Suprapubic skin (tissue), 4 donors: ENCODE data around the gene PLXDC2. TPM values are rescaled to one million over a fixed set of nuclear protein-coding genes. Genes with fewer than 3 reads are reported as not detected.

Source experiments
- DNase-seq, 2 donors: peaks; one replicate each; pipeline ENCODE4 v3.0.0-alpha.2; 2019; ENCODE audit warnings: low spot score in 2 of 2
- H3K27ac ChIP-seq: fragments of 200-600 bp; sonication (generic); one replicate; pipeline ENCODE4 v1.5.1; 2019
- H3K27me3 ChIP-seq: fragments of 200-600 bp; sonication (generic); one replicate; pipeline ENCODE4 v1.5.1; 2019
- H3K36me3 ChIP-seq: fragments of 200-600 bp; sonication (generic); one replicate; pipeline ENCODE4 v1.5.1; 2019
- H3K4me1 ChIP-seq: fragments of 200-600 bp; sonication (generic); one replicate; pipeline ENCODE4 v1.5.1; 2019
- H3K4me3 ChIP-seq: fragments of 200-600 bp; sonication (generic); one replicate; pipeline ENCODE4 v1.5.1; 2019; ENCODE audit warnings: mild to moderate bottlenecking
- H3K9me3 ChIP-seq: fragments of 200-600 bp; sonication (generic); one replicate; pipeline ENCODE4 v1.5.1; 2019
- EP300 ChIP-seq: sonication (generic); formaldehyde crosslinking; IDR thresholded peaks from one replicate; pipeline ENCODE4 v1.6.1; 2017; ENCODE audit warnings: antibody characterized with exemption
- POLR2A ChIP-seq, 2 donors: fragments of 450-650 bp; IDR thresholded peaks; one replicate each; pipeline ENCODE4 v1.6.1; 2017; ENCODE audit warnings: antibody characterized with exemption in 2 of 2, mild to moderate bottlenecking in 2 of 2, moderate library complexity in 2 of 2
- POLR2AphosphoS5 ChIP-seq, 3 donors: sonication (generic); formaldehyde crosslinking; IDR thresholded peaks; one replicate each; pipeline ENCODE4 v1.6.1; 2017; ENCODE audit warnings: antibody characterized with exemption in 3 of 3
- whole genome bisulfite sequencing: methylation state at CpG from one replicate; pipeline ENCODE4 v1.1.5; 2018; 5-methylcytosine and 5-hydroxymethylcytosine counted together
- total RNA-seq, 4 donors: library from RNA; depleted of rRNA; stranded (reverse); fragments of >200 nt; gene quantifications; one replicate each; pipeline ENCODE4 v1.1.0, GENCODE V29; 2016
- TF ChIP-seq, protein P1 (sequence below), 2 donors: fragments of 200-600 bp in 1 of 2; fragments of 450-650 bp in 1 of 2; sonication (generic) in 1 of 2; IDR thresholded peaks; one replicate each; pipeline ENCODE4 v1.5.1; 2016 to 2019; ENCODE audit warnings: antibody characterized with exemption in 2 of 2, mild to moderate bottlenecking in 1 of 2, moderate library complexity in 1 of 2

PLXDC2 gene
- total RNA-seq, 4 donors from 2014 or later = 93.0 to 97.0 (median 95.0) TPM

DNA sequence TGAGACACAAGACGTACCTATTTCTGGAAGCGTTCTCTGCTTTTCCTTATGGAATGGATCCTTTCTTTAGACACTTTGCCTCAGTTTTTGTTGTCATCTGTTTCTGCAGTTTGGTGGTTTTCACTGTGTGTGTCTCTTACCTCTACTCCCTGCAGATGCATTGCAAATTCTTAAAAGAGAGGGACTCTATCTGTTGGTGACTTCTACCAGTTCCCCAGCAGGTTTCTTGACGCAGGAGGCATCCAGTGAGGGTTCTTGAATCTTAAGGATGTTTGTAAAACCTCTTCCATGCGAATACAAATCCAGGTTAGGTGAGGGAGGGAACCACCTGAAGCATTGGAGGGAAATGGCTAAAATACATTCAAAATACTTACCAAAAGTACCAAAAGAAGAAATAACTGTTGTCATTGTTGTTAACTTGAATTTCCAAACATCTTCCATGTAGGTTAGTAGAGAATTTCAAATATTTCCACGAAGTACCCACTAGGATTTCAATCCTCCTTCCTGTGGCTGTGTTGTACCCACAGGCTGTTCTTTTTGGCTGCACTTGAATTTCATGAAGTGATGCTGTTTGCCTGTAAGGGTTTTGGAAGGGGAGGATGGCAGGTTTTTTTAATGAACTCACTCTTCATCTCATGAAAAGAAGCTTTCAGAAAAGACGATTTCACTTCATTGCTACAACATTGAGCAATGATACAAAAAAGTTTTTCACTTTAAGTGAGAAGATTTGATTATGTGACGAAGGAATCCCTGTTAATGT lies 32.2 kb downstream of the PLXDC2 start:
- Histone ChIP-seq H3K9me3 (no peaks in the 10 kb centered on the region), H3K27me3 (no peaks in the 10 kb centered on the region), H3K4me1 (peaks cover 28% of the 10 kb centered on the region), H3K4me3 (no peak overlapping the region), H3K36me3 (no peaks in the 10 kb centered on the region), H3K27ac (no peak overlapping the region)
- TF ChIP-seq POLR2AphosphoS5 (IDR thresholded peaks at IDR 0.05) = no peak
- no peak for TF ChIP-seq EP300
- TF ChIP-seq, protein P1, sequence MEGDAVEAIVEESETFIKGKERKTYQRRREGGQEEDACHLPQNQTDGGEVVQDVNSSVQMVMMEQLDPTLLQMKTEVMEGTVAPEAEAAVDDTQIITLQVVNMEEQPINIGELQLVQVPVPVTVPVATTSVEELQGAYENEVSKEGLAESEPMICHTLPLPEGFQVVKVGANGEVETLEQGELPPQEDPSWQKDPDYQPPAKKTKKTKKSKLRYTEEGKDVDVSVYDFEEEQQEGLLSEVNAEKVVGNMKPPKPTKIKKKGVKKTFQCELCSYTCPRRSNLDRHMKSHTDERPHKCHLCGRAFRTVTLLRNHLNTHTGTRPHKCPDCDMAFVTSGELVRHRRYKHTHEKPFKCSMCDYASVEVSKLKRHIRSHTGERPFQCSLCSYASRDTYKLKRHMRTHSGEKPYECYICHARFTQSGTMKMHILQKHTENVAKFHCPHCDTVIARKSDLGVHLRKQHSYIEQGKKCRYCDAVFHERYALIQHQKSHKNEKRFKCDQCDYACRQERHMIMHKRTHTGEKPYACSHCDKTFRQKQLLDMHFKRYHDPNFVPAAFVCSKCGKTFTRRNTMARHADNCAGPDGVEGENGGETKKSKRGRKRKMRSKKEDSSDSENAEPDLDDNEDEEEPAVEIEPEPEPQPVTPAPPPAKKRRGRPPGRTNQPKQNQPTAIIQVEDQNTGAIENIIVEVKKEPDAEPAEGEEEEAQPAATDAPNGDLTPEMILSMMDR (IDR thresholded peaks at IDR 0.05) = no peak
- TF ChIP-seq POLR2A (IDR thresholded peaks at IDR 0.05) = no peak
- DNase-seq = no peak
- WGBS = 59% methylated on average over 7 of the region's 7 CpGs

DNA sequence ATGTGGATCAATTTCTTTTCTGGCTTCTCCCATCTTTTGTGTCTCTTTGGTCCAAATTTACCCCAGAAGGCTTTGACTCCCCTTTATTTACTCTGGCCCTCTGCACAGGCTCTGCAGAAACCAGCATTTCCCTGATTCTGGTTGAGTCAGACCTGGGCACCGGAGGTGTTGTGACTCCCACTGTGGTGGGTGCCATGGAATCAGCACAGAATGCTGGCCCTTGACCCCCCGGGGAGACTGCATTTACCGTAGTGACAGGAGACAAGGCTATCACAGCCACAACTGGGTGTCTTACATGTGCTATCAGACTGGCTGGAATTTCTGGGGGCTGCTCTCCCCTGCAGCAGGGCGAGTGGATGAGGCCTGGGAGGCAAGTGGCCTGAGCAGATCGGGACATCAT lies 37.6 kb downstream of the PLXDC2 start:
- 88% methylated on average over 5 of the region's 5 CpGs for WGBS
- Histone ChIP-seq H3K27me3 (no peaks in the 10 kb centered on the region), H3K4me3 (no peak overlapping the region), H3K9me3 (no peaks in the 10 kb centered on the region), H3K36me3 (no peaks in the 10 kb centered on the region), H3K4me1 (peaks cover 3% of the 10 kb centered on the region), H3K27ac (no peak overlapping the region)
- no peak for TF ChIP-seq POLR2AphosphoS5 (IDR thresholded peaks at IDR 0.05)
- TF ChIP-seq POLR2A (IDR thresholded peaks at IDR 0.05) = no peak
- TF ChIP-seq, protein P1 (IDR thresholded peaks at IDR 0.05) = no peak
- TF ChIP-seq EP300 = no peak
- DNase-seq = no peak

- no peak for DNase-seq
- Histone ChIP-seq H3K36me3 (no peaks in the 10 kb centered on the region), H3K27me3 (no peaks in the 10 kb centered on the region), H3K9me3 (no peaks in the 10 kb centered on the region), H3K27ac (no peak overlapping the region), H3K4me3 (no peak overlapping the region), H3K4me1 (no peaks in the 10 kb centered on the region)
- WGBS = 67% methylated on average over 3 of the region's 3 CpGs
- TF ChIP-seq POLR2A (IDR thresholded peaks at IDR 0.05) = no peak
- TF ChIP-seq POLR2AphosphoS5 (IDR thresholded peaks at IDR 0.05) = no peak
- no peak for TF ChIP-seq EP300
- TF ChIP-seq, protein P1 (IDR thresholded peaks at IDR 0.05) = no peak
These were observed 41.6 kb downstream of the PLXDC2 start for GRCh38 chr10:19857876-19858275.

DNA sequence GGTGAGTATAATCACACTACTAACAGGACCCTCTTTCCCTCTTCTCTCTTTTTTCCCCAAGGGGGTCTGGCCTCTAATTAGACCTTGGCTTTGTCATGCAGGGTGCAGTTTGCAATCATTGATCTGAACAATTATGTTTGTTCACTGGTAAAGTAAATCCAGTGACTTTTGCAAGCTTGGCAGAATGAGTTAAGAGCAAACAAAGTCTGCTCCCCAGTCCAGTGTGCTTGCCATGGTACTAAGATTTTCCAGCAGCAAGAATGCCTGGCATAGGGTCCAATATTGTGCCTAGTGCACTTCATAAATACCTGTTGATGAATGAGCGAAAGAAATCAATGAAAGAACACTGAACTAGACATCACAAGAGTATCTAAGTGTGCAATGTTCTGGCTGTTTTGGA lies 43.9 kb downstream of the PLXDC2 start:
- H3K4me3 ChIP-seq = no peak overlapping the region
- no peaks in the 10 kb centered on the region for H3K9me3 ChIP-seq
- no peaks in the 10 kb centered on the region for H3K27me3 ChIP-seq
- WGBS = 88% methylated on average over 1 of the region's 1 CpG
- DNase-seq = no peak
- no peaks in the 10 kb centered on the region for H3K36me3 ChIP-seq
- TF ChIP-seq, protein P1 (IDR thresholded peaks at IDR 0.05) = no peak
- TF ChIP-seq EP300 (no peak), POLR2AphosphoS5 (IDR thresholded peaks at IDR 0.05) (no peak), POLR2A (IDR thresholded peaks at IDR 0.05) (no peak)
- H3K27ac ChIP-seq = no peak overlapping the region
- H3K4me1 ChIP-seq = no peaks in the 10 kb centered on the region

DNA sequence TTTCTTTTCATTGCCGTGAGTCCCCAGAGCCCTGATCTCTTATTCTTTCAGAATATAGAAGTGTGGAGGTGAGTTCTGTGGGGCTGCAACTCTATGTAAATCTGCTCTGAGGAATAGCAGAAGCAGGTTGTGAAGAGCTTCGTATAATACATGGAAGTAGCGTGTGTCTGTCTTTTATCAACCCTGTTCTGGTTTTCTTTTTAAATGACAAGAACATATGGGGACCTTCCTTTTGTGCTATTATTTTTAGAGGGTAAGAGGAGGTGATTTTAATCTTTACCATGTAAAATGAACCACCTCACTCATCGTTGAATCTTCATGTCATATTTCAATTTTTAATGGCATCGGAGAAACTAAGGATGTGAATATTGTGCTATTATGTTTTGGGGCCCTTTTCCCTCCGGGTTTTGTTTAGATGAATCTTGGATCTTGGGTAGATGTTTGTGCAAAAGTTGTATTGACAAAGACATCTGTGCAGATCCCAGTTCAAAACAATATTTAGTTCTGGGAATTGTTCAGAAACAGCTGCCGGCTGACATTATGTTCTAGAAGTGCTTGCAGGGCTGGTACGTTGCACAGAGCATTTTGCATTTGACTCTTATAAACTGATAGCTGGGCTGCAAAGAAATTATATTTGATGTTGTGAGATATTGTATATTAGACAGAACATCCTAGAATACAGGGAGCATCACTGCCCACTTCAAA lies 46.7 kb downstream of the PLXDC2 start:
- no peak for DNase-seq
- TF ChIP-seq EP300 (no peak), POLR2AphosphoS5 (IDR thresholded peaks at IDR 0.05) (no peak), POLR2A (IDR thresholded peaks at IDR 0.05) (no peak)
- TF ChIP-seq, protein P1 (IDR thresholded peaks at IDR 0.05) = no peak
- Histone ChIP-seq H3K9me3 (peaks cover 3% of the 10 kb centered on the region), H3K4me1 (no peaks in the 10 kb centered on the region), H3K27ac (no peak overlapping the region), H3K36me3 (no peaks in the 10 kb centered on the region), H3K4me3 (no peak overlapping the region), H3K27me3 (no peaks in the 10 kb centered on the region)
- WGBS = 79% methylated on average over 8 of the region's 8 CpGs
